ENCODE measurements around the gene HEPN1. TPM values are rescaled to one million over a fixed set of nuclear protein-coding genes. Genes with fewer than 3 reads are reported as not detected.

The HEPN1 gene
- total RNA-seq, 1 experiment from 2014 or later, result not detected

GRCh38 chr11:124893781-124894401, 25.2 kb upstream of the HEPN1 start:
- CTCF ChIA-PET, result interaction anchor here (1.6 kb wide), 1 partner anchor 18 kb away, joined by 8 read pairs; no protein-coding TSS in a partner anchor
- no peak for DNase-seq (ENCODE audit: low spot score)
- Mint-ChIP-seq H3K4me1 (peaks cover 14% of the 10 kb centered on the region), H3K4me3 (no peak overlapping the region), H3K27ac (no peak overlapping the region), H3K36me3 (no peaks in the 10 kb centered on the region), H3K9me3 (no peaks in the 10 kb centered on the region), H3K27me3 (ENCODE audit: low read depth) (peaks cover 17% of the 10 kb centered on the region)
- POLR2A ChIA-PET, result no interaction called here
- no peak for ATAC-seq
- TF ChIP-seq STAT6 (CRISPR knock-in tag; conservative IDR thresholded peaks at IDR 0.05; ENCODE audit: low read depth) (no peak), ZNF138 (CRISPR knock-in tag; conservative IDR thresholded peaks at IDR 0.05) (no peak), ZNF263 (CRISPR knock-in tag; IDR thresholded peaks at IDR 0.05; ENCODE audit: low read depth) (no peak), USF2 (CRISPR knock-in tag; IDR thresholded peaks at IDR 0.05) (no peak), CTCF (IDR thresholded peaks at IDR 0.05) (no peak), RELA (CRISPR knock-in tag; IDR thresholded peaks at IDR 0.05; ENCODE audit: borderline replicate concordance) (no peak), PRDM15 (CRISPR knock-in tag; IDR thresholded peaks at IDR 0.05) (no peak), ZNF512 (CRISPR knock-in tag; IDR thresholded peaks at IDR 0.05; ENCODE audit: borderline replicate concordance) (no peak), IRF1 (CRISPR knock-in tag; IDR thresholded peaks at IDR 0.05) (no peak), GTF2I (CRISPR knock-in tag; conservative IDR thresholded peaks at IDR 0.05) (no peak)

- H3K4me3 Mint-ChIP-seq, result no peak overlapping the region
- H3K27ac Mint-ChIP-seq, result no peak overlapping the region
- no peaks in the 10 kb centered on the region for H3K9me3 Mint-ChIP-seq
- no peak for DNase-seq (ENCODE audit: low spot score)
- H3K4me1 Mint-ChIP-seq, result peaks cover 22% of the 10 kb centered on the region
- CTCF ChIA-PET, result interaction anchor here (0.6 to 1.6 kb wide), 2 partner anchors 18 to 19 kb away, joined by 4 to 8 read pairs; no protein-coding TSS in a partner anchor
- H3K27me3 Mint-ChIP-seq (ENCODE audit: low read depth), result peaks cover 12% of the 10 kb centered on the region
- H3K36me3 Mint-ChIP-seq, result no peaks in the 10 kb centered on the region
- POLR2A ChIA-PET, result no interaction called here
- no peak for ATAC-seq
- TF ChIP-seq RORB (CRISPR knock-in tag; IDR thresholded peaks at IDR 0.05) (no peak), E2F4 (CRISPR knock-in tag; IDR thresholded peaks at IDR 0.05; ENCODE audit: borderline replicate concordance, low read depth) (no peak), EMX1 (CRISPR knock-in tag; IDR thresholded peaks at IDR 0.05) (no peak), ZNF263 (CRISPR knock-in tag; IDR thresholded peaks at IDR 0.05; ENCODE audit: low read depth) (no peak), ZNF396 (CRISPR knock-in tag; IDR thresholded peaks at IDR 0.05; ENCODE audit: borderline replicate concordance) (no peak), CDX4 (CRISPR knock-in tag; IDR thresholded peaks at IDR 0.05; ENCODE audit: borderline replicate concordance) (no peak), ETV6 (CRISPR knock-in tag; IDR thresholded peaks at IDR 0.05) (no peak), ZNF416 (CRISPR knock-in tag; IDR thresholded peaks at IDR 0.05) (no peak), ATF1 (CRISPR knock-in tag; IDR thresholded peaks at IDR 0.05) (no peak)
These were observed 24.2 kb upstream of the HEPN1 start for GRCh38 chr11:124894606-124895430.
